NK-92 treated with Interleukin-12 subunit alpha and Interleukin-12 subunit beta, amount 100 ng/mL, for 24 hours (cell line): ENCODE data around the gene ATF7.

Experiments
- DNase-seq: peaks from one replicate; lab custom pipeline; 2025; lab: John Stamatoyannopoulos, UW

ATF7 gene

GRCh38 chr12:53596920-53597363 is 29.2 kb downstream of the ATF7 start:
- no peak for DNase-seq

GRCh38 chr12:53594897-53595615 is 31.1 kb downstream of the ATF7 start:
- DNase-seq = no peak

GRCh38 chr12:53593707-53594106 is 32.5 kb downstream of the ATF7 start:
- DNase-seq = no peak

GRCh38 chr12:53593031-53593430 is 33.2 kb downstream of the ATF7 start:
- DNase-seq = no peak

GRCh38 chr12:53592426-53592825 is 33.8 kb downstream of the ATF7 start:
- no peak for DNase-seq

- no peak for DNase-seq
Observed at GRCh38 chr12:53591301-53592206, 34.6 kb downstream of the ATF7 start.

GRCh38 chr12:53590652-53591051 is 35.5 kb downstream of the ATF7 start:
- DNase-seq = no peak

GRCh38 chr12:53589915-53590314 is 36.3 kb downstream of the ATF7 start:
- no peak for DNase-seq

- no peak for DNase-seq
Observed at GRCh38 chr12:53589423-53589822, 36.8 kb downstream of the ATF7 start.

- no peak for DNase-seq
Observed at GRCh38 chr12:53588123-53588522, 38.1 kb downstream of the ATF7 start.

GRCh38 chr12:53586745-53587144 is 39.4 kb downstream of the ATF7 start:
- DNase-seq = no peak

- DNase-seq = no peak
Observed at GRCh38 chr12:53585448-53586125, 40.6 kb downstream of the ATF7 start.

- no peak for DNase-seq
Observed at GRCh38 chr12:53579545-53579955, 46.6 kb downstream of the ATF7 start.

- no peak for DNase-seq
Observed at GRCh38 chr12:53578783-53579182, 47.4 kb downstream of the ATF7 start.

GRCh38 chr12:53577941-53578352 is 48.2 kb downstream of the ATF7 start:
- no peak for DNase-seq

- DNase-seq = no peak
Observed at GRCh38 chr12:53575502-53576249, 50.5 kb downstream of the ATF7 start.

- DNase-seq = no peak
Observed at GRCh38 chr12:53572134-53572758, 53.9 kb downstream of the ATF7 start.

GRCh38 chr12:53571295-53571694 is 54.9 kb downstream of the ATF7 start:
- no peak for DNase-seq

- DNase-seq = no peak
Observed at GRCh38 chr12:53568809-53569557, 57.2 kb downstream of the ATF7 start.

- no peak for DNase-seq
Observed at GRCh38 chr12:53567961-53568808, 58.0 kb downstream of the ATF7 start.
